Skeletal muscle tissue (tissue), 4 donors: ENCODE data around the gene HMGCLL1. TPM values are rescaled to one million over a fixed set of nuclear protein-coding genes. Genes with fewer than 3 reads are reported as not detected.

Experiments
- H3K27ac ChIP-seq: one replicate; pipeline ENCODE4 v1.7.0; 2013; ENCODE audit warnings: mild to moderate bottlenecking, low read depth, low read length, inconsistent platforms
- H3K27me3 ChIP-seq, 3 donors: one replicate each; pipeline ENCODE4 v1.7.0; 2013; ENCODE audit warnings: low read length in 3 of 3; ENCODE audit not compliant: control insufficient read depth in 3 of 3, insufficient read depth in 3 of 3
- H3K36me3 ChIP-seq, 3 donors: one replicate each; pipeline ENCODE4 v1.7.0; 2013; ENCODE audit warnings: low read length in 3 of 3; ENCODE audit not compliant: control insufficient read depth in 3 of 3, insufficient read depth in 3 of 3
- H3K4me1 ChIP-seq, 3 donors: one replicate each; pipeline ENCODE4 v1.7.0; 2013; ENCODE audit warnings: low read length in 3 of 3, mild to moderate bottlenecking in 3 of 3; ENCODE audit not compliant: control insufficient read depth in 3 of 3, insufficient read depth in 3 of 3
- H3K4me3 ChIP-seq, 3 donors: one replicate each; pipeline ENCODE4 v1.7.0; 2013; ENCODE audit warnings: low read length in 3 of 3
- H3K9ac ChIP-seq, 3 donors: one replicate each; pipeline ENCODE4 v1.7.0; 2013; ENCODE audit warnings: low read length in 3 of 3, mild to moderate bottlenecking in 3 of 3, moderate library complexity in 2 of 3, low read depth in 1 of 3
- H3K9me3 ChIP-seq, 3 donors: one replicate each; pipeline ENCODE4 v1.7.0; 2013; ENCODE audit warnings: low read length in 3 of 3; ENCODE audit not compliant: control insufficient read depth in 3 of 3
- total RNA-seq: library from RNA; depleted of rRNA; stranded (reverse); fragments of >200 nt; gene quantifications from one replicate; pipeline ENCODE4 v1.2.3, GENCODE V29; 2014
- donor health status: Osteomylitis.

HMGCLL1 gene
- total RNA-seq, 1 donor from 2014 or later, result 9.4 TPM

- Histone ChIP-seq H3K27ac (no peak overlapping the region), H3K9me3 (no peaks in the 10 kb centered on the region), H3K36me3 (no peaks in the 10 kb centered on the region), H3K27me3 (no peaks in the 10 kb centered on the region), H3K9ac (no peak overlapping the region), H3K4me3 (no peak overlapping the region), H3K4me1 (no peaks in the 10 kb centered on the region)
Observed at GRCh38 chr6:55449225-55449624, 129.8 kb downstream of the HMGCLL1 start.

GRCh38 chr6:55448451-55448850, 130.5 kb downstream of the HMGCLL1 start:
- Histone ChIP-seq H3K36me3 (no peaks in the 10 kb centered on the region), H3K27ac (no peak overlapping the region), H3K4me3 (no peak overlapping the region)

DNA sequence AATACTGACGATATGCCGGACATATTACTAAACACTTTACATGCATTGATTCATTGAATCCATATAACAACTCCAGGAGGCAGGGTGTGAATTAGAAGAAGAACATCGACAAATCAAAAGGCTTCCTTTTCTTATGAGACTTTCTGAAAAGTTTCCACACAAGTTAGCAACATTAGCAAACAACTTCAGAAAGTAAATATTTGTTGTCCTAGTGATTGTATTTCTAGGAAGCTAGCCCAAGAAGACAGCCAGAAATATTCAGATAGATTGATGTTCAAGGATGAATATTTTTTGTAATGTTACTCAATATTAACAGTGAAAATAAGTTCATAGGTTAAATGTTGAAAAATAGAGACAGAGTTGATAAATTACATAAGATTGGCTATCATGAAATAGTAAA, 131.1 kb downstream of the HMGCLL1 start:
- Histone ChIP-seq H3K27me3 (no peaks in the 10 kb centered on the region), H3K9ac (no peak overlapping the region), H3K27ac (no peak overlapping the region), H3K9me3 (no peaks in the 10 kb centered on the region), H3K4me3 (no peak overlapping the region), H3K36me3 (no peaks in the 10 kb centered on the region), H3K4me1 (no peaks in the 10 kb centered on the region)

More at GRCh38 chr6:55448451-55448850, 130.5 kb downstream of the HMGCLL1 start:
- H3K27me3 ChIP-seq, result no peaks in the 10 kb centered on the region
- H3K4me1 ChIP-seq, result no peaks in the 10 kb centered on the region
- no peak overlapping the region for H3K9ac ChIP-seq
- H3K9me3 ChIP-seq, result no peaks in the 10 kb centered on the region

DNA sequence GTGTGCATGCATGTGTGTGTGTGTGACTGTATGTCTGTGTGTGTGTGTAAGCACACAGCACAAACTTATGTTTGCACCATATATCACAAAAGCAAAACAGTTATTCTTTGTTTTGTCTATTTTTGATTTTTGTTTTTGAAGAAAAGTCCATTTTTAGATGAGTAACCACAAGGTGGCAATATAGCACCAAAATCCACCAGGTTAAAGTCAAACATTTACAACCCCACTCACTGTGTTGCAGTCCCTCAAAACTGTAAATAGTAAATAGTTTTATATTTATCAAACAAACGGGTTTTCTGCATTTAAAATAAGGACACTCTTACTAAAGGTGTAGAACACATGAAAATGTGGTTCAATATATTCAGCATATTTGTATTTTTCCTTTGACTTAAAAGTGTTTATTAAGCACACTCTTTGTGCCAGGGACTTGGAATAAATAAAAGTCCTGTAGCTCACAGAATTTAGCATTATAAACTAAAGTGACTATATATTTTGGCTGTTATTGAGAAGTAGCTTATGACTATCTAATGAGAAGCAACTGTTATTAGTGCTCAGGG, 133.3 kb downstream of the HMGCLL1 start:
- H3K4me1 ChIP-seq, result no peaks in the 10 kb centered on the region
- no peak overlapping the region for H3K9ac ChIP-seq
- H3K27me3 ChIP-seq, result no peaks in the 10 kb centered on the region
- no peaks in the 10 kb centered on the region for H3K36me3 ChIP-seq
- no peak overlapping the region for H3K27ac ChIP-seq
- H3K4me3 ChIP-seq, result no peak overlapping the region
- no peaks in the 10 kb centered on the region for H3K9me3 ChIP-seq

DNA sequence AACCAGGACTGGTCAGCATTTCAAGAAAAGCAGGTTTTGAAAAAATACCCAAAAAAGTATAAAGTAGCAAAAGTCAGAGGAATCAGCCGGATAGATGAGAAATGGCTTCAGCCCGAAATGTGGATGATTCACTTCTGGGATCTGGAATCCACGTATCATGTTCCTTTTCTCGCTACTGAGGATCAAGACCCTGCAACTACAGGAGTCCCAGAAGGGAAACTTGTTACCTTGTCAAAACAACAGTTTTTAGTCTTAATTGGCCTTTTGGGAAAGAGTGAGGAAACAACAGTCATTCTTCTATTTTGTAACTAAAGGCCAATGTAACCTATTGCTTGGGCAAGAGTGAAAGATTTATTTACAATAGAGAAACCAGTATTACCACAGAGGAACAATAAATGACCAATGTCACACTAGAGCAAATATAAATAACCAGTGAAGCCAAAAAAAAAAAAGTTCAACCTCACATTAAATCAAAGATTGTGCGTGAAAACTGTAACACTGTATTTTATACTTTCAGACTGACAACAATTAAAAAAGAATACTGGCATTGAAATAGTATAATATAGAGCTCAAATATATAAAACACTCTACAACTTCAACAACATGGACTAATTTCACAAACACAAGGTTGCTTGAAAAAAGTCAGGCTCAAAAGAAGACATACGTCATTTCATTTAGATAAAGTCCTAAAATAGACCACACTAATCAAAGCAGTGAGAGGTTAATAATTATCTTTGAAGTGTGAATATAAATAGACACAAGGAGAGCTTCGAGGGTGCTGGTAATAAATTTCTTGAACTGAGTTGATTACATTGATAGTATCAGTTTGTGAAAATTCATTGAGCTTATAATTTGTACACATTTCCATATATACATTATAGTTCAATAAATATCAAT, 135.5 kb downstream of the HMGCLL1 start:
- H3K9me3 ChIP-seq, result no peaks in the 10 kb centered on the region
- no peaks in the 10 kb centered on the region for H3K27me3 ChIP-seq
- no peak overlapping the region for H3K4me3 ChIP-seq
- no peaks in the 10 kb centered on the region for H3K4me1 ChIP-seq
- H3K36me3 ChIP-seq, result no peaks in the 10 kb centered on the region
- H3K9ac ChIP-seq, result no peak overlapping the region
- no peak overlapping the region for H3K27ac ChIP-seq

GRCh38 chr6:55438203-55438602, 140.8 kb downstream of the HMGCLL1 start:
- H3K36me3 ChIP-seq, result no peaks in the 10 kb centered on the region
- H3K4me1 ChIP-seq, result no peaks in the 10 kb centered on the region
- H3K27ac ChIP-seq, result no peak overlapping the region
- H3K9me3 ChIP-seq, result no peaks in the 10 kb centered on the region
- H3K4me3 ChIP-seq, result no peak overlapping the region
- H3K9ac ChIP-seq, result no peak overlapping the region
- H3K27me3 ChIP-seq, result no peaks in the 10 kb centered on the region

DNA sequence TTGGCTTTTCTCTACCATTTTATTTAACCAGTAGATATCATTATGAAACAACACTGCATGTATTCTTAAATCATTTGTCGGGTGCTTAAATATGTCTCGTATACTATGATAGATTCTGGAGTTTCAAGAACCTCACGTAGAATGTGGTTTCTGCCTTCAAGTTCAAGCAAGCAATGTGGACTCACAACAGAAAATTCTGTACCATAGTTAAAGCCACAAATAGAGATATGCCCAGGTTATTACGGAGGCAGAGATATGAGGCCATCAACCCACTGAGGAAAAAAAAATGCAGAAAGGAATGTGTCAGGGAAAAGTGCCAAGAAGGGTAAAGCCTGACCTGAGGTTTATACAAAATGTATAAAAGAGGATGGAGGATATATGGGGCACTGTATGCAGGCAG, 141.9 kb downstream of the HMGCLL1 start:
- Histone ChIP-seq H3K27me3 (no peaks in the 10 kb centered on the region), H3K4me1 (no peaks in the 10 kb centered on the region), H3K4me3 (no peak overlapping the region), H3K27ac (no peak overlapping the region), H3K36me3 (no peaks in the 10 kb centered on the region), H3K9me3 (no peaks in the 10 kb centered on the region), H3K9ac (no peak overlapping the region)

DNA sequence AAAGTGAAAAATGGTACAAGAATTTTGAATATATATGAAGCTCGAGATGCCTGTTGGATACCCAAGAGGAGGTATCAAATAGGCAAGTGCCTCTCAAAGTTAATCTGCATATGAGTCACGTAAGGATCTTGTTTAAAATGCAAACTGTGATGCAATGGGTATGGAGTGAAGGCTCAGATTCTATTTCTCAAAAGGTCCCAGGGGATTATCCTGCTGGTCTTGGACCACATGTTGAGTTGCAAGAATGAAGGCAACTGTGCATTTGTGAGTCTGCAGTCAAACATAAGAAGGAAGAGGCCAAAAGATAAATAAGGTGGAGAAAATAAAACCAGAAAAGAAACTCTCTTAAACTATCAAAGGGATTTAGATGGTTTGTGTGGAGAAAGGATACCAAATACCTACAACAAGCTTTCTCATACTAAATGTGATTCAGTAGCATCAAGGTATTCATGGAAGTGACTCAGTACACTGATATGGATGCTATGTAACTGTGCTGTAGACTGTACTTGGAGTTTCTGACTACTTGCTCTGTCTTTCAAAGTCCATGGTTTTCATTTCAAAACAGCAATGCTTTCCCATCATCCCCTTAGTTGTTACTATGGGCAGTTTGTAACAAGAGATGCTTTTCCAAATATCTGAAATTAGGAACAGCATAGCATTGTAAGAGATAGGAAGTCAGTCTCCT, 145.4 kb downstream of the HMGCLL1 start:
- H3K9me3 ChIP-seq, result no peaks in the 10 kb centered on the region
- no peak overlapping the region for H3K9ac ChIP-seq
- no peaks in the 10 kb centered on the region for H3K27me3 ChIP-seq
- no peak overlapping the region for H3K27ac ChIP-seq
- H3K36me3 ChIP-seq, result no peaks in the 10 kb centered on the region
- H3K4me1 ChIP-seq, result no peaks in the 10 kb centered on the region
- H3K4me3 ChIP-seq, result no peak overlapping the region

GRCh38 chr6:55423933-55424332, 155.1 kb downstream of the HMGCLL1 start:
- Histone ChIP-seq H3K4me3 (no peak overlapping the region), H3K9me3 (no peaks in the 10 kb centered on the region), H3K36me3 (no peaks in the 10 kb centered on the region), H3K4me1 (no peaks in the 10 kb centered on the region), H3K27ac (no peak overlapping the region), H3K27me3 (no peaks in the 10 kb centered on the region), H3K9ac (no peak overlapping the region)

GRCh38 chr6:55410674-55411073, 168.3 kb downstream of the HMGCLL1 start:
- Histone ChIP-seq H3K27ac (no peak overlapping the region), H3K4me3 (no peak overlapping the region), H3K9me3 (no peaks in the 10 kb centered on the region), H3K9ac (no peak overlapping the region), H3K27me3 (no peaks in the 10 kb centered on the region), H3K4me1 (no peaks in the 10 kb centered on the region), H3K36me3 (no peaks in the 10 kb centered on the region)
